Non-pigmented ciliary epithelial cell (primary cell): ENCODE data around the gene LSM11.

Experiments used
- DNase-seq: peaks from one replicate; pipeline ENCODE4 v3.0.0-alpha.2; 2010; ENCODE audit warnings: low read depth

LSM11 gene

GRCh38 chr5:157734436-157734835 is 9.1 kb upstream of the LSM11 start:
- no peak for DNase-seq

GRCh38 chr5:157735991-157736390 is 7.5 kb upstream of the LSM11 start:
- no peak for DNase-seq

GRCh38 chr5:157739388-157740228 is 3.9 kb upstream of the LSM11 start:
- DNase-seq = no peak

GRCh38 chr5:157740229-157740610 is 3.3 kb upstream of the LSM11 start:
- no peak for DNase-seq

DNA sequence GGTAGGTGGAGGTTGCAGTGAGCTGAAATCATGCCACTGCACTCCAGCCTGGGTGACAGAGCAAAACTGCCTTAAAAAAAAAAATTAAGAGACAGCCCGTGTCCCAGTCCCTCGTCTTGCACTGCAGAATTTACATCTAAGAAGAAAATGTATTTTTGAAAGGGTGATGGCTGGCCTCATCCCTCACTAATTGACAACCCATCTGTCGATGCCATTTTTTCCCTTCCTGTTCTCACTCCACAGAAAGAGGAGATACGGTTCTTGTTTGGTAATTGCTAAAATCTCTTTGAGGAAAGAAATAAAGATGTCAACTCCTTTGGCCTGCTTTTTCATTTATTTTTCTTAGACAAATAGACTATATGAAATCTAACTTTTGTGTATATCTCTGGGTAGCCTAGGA is 2.4 kb upstream of the LSM11 start:
- no peak for DNase-seq

DNA sequence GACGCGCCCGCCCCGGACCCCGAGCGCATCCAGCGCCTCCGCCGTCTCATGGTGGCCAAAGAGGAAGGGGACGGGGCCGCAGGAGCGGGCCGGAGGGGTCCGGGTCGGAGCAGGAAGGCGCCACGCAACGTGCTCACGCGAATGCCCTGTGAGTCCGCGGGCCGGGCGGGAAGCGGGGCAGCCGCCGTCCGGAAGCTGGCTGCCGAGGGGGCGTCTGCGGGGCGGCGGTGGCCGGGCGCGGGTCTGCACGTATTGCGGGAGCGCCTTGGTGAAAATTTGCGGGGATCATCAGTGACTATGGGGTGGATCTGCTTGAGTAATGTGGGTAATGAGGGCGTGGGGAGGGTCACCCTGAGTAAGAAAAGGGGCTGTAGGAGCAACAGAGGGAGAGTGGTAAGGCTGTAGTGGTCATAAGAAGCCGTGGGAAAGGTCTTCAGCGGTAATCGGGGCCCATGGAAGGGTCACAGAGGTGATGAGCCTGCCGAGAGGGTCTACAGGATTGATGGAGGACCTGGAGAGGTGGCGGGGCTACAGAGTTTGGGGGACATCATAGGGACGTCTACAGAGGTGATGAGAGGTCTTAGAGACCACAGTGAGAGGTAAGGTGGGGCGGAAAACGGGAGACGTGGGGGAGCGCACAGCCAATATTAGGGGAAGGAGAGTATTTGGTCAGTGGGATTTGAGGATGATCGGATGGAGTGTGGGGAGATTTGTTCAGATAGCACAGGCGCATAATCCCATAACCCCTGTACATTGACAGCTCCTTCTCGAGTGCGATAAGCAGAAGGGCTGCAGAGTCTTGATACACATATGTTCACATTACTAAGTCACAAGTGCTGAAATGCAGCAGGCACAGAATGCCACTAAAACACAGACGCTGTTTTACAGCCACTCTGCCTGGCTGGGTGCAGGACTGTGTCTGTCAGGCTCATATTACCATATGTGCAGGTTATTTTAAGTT is 819 bp downstream of the LSM11 start:
- no peak for DNase-seq

DNA sequence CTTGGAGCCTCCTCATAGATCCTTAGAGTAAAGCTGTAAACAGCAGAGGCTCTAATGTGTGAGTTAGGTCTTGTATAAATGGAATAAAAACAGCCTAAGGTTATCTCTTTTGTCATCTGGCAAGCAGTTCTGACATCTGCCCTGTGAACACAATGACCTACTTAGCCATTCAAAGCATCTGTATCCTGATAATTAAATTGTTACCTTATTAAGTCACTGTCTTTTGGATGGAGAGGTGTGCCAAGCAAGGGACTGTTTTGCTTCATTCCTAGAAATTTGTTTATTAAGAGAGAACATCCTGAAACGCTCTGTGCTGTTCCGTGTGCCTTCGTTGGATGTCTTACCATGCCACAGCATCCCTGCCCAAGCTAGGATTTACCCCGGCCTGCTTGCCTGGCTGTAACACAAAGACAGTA is 1.5 kb downstream of the LSM11 start:
- no peak for DNase-seq

DNA sequence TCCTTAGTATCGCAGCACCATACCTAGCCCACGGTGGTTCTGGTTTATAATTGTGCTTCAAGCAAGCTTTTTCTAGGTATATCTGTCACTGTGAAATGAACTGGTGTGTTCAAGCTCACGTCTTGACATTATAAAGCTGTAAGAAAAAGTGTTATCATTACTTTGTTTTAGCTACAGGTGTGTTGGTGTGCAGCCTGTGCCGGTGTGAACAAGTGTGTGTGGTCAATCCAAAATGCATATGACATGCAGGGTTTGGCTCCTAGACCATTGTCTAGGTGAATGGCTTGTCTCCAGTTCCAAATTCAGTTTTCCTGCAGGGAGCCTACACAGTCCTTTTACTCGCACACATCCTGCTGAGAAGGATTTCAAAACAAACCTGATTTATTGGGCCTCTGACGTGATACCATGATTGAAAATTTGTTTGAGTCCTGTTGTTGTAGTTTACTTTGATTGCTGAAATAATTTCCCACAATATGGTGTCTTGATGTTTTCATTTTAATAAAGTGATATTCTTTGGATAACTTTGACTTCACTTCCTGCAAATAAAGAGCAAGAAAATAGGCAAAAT is 3.7 kb downstream of the LSM11 start:
- no peak for DNase-seq

DNA sequence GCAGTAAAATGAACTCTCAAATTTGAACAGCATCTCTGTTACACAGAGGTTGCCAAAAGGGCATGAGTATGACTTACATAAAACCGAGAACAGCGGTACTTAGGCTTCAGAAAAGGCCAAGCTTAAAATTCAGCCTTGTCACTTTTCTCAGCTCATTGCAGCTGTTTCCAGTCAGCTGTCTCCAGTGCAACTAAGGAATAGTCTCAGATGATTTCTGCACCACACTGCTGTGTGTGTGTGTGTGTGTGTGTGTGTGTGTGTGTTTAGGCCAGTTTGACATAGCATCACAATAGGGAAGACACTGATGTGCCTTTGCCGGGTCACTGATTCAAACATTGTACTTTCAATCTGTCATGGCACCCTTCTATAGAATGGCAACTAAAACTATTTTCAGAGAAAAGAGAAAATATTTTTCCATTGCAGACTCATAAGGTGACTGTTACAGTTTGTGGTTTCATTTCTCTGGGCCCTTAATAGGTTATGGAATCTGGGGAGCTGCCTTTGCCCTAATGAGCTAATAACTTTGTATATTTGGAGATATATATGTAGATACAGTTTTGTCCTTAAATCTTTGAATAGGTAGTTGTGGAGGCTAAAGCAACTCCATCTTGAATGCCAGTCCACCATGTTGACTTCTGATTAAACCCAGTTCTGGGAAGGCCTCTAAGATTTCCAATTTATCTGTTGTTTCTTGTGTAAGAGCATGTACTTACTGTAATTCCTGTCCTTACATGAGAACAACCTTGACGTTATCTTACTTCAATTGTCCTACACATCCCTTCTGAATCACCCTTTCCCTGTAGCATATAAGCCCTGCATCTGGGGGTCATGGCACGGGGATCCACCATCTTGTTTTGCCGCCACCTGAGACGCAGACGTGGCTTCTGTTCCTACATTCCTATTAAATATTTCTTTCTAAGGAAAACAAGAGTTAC is 4.5 kb downstream of the LSM11 start:
- DNase-seq = no peak

- DNase-seq = peak; percentile 81
These were observed 5.4 kb downstream of the LSM11 start for GRCh38 chr5:157748760-157749461.

GRCh38 chr5:157749462-157749799 is 5.9 kb downstream of the LSM11 start:
- no peak for DNase-seq

DNA sequence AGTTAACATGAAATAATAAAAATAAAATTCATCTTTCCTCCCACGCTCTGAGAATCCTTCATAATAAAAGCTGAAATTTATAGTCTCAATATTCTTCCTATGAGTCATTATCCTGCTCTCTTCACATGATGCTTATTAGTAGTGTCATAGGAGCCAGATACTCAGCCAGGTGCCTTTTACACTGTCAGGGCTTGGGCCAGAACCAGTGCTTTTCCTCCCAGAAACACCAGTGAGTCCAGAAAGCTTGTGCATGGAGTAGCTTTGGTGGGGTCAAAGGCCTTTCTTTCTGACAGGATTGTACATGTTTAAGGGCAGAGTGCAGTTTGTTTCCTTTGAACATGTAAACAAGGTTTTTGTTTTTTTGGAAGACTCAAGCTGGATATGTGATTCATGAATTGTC is 6.8 kb downstream of the LSM11 start:
- no peak for DNase-seq

- no peak for DNase-seq
These were observed 12.6 kb downstream of the LSM11 start for GRCh38 chr5:157756122-157756521.

DNA sequence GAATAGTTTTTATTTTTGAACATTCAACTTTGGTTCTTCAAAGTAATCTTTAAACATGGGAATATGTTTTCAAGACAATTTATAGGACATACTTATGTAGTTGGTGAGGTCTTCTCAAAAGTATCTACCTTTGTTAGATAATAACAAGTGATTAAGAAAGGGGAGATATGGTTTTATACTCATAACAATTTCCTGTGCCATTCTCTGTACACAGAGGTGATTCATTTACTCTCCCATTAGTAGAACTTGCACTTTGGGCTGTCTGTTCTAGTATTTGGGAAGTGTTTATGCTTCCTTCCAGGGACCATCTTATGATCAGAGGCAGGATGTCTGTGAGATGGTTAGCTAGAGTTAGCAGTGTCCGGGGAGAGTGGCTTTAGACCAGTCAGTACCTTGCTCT is 15.2 kb downstream of the LSM11 start:
- no peak for DNase-seq

DNA sequence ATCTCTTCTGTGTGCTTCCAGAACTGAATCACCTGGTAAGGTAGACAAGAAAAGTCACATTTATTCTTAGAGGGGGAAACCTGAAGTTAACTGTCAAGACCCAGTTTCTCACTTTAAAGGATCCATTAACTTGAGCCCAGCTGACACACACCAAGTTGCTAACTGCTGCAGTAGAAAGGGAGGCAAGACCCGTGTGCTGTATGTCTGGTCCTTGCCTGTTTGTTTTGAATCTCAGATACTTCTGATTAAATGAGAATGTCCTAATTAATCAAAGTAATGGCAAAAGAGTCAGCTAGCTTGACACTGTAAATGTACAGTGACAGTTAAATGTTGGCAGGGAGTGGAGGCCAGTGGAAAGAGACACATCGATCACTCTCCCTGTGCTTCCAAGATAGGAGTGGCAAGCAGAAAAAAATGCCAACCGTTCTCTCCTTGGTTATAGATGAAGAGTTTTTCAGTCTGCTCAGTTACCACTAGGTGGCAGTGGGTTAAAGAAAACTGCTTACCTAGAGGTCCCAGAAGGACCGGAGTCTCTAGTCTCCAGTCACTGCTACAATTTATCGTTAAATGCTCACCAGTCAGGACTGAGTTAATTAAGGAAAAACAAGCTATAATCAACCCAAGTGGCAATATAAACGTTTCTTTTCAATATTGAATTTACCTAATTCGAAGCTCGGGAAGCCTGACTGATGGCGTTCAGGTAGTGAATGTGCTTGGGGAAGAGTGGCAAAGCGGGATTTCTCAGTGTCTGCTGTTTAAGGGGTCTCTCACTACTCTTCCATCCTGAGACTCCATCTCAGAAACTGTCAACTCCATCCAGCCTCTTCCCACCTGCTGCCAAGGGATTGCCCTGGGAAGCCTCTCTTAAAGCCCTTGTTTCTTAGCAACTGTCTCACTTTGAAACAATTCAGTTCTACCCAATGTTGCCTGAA is 18.4 kb downstream of the LSM11 start:
- peak; percentile 28 for DNase-seq

- DNase-seq = no peak
These were observed 21.0 kb downstream of the LSM11 start for GRCh38 chr5:157764531-157764930.

DNA sequence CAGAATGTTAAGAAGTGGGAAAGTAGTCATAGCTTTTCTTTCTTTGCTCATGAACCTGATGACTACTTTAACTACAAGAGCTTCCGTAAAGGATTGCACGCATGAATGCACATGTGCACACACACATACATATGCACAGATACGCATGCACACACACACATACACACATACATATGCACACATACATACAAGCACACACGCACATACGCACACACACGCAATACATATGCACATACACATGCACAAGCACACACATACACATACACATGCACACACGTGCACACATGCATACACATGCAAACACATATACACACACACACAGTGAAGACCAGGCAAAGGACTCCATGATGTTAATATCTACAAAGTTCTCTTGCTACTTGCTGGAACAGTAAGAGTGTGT is 22.9 kb downstream of the LSM11 start:
- no peak for DNase-seq

- DNase-seq = no peak
These were observed 23.4 kb downstream of the LSM11 start for GRCh38 chr5:157766902-157767301.

- no peak for DNase-seq
These were observed 24.2 kb downstream of the LSM11 start for GRCh38 chr5:157767689-157768088.

DNA sequence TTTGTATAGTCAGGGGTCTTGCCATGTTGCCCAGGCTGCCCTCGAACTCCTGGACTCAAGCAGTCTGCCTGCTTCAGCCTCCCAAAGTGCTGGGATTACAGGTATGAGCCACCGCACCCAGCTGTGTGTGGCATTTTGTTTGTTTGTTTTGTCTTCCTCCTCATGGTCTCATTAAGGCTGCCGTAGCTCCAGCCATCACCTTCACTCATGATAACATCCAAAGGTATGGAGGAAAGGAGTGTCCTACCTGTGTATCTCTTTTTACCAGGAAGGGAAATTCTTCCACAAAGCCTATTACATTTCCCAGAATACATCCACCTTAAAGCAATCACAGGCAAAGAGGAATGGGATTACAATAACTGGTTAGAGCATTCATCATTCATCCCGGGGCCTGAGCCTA is 27.2 kb downstream of the LSM11 start:
- no peak for DNase-seq
